ENCODE data around the gene ACSS2.
A peak's percentile ranks its signal among the peaks of the same experiment; 100 is the strongest.

Gene ACSS2, protein sequence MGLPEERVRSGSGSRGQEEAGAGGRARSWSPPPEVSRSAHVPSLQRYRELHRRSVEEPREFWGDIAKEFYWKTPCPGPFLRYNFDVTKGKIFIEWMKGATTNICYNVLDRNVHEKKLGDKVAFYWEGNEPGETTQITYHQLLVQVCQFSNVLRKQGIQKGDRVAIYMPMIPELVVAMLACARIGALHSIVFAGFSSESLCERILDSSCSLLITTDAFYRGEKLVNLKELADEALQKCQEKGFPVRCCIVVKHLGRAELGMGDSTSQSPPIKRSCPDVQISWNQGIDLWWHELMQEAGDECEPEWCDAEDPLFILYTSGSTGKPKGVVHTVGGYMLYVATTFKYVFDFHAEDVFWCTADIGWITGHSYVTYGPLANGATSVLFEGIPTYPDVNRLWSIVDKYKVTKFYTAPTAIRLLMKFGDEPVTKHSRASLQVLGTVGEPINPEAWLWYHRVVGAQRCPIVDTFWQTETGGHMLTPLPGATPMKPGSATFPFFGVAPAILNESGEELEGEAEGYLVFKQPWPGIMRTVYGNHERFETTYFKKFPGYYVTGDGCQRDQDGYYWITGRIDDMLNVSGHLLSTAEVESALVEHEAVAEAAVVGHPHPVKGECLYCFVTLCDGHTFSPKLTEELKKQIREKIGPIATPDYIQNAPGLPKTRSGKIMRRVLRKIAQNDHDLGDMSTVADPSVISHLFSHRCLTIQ

DNA sequence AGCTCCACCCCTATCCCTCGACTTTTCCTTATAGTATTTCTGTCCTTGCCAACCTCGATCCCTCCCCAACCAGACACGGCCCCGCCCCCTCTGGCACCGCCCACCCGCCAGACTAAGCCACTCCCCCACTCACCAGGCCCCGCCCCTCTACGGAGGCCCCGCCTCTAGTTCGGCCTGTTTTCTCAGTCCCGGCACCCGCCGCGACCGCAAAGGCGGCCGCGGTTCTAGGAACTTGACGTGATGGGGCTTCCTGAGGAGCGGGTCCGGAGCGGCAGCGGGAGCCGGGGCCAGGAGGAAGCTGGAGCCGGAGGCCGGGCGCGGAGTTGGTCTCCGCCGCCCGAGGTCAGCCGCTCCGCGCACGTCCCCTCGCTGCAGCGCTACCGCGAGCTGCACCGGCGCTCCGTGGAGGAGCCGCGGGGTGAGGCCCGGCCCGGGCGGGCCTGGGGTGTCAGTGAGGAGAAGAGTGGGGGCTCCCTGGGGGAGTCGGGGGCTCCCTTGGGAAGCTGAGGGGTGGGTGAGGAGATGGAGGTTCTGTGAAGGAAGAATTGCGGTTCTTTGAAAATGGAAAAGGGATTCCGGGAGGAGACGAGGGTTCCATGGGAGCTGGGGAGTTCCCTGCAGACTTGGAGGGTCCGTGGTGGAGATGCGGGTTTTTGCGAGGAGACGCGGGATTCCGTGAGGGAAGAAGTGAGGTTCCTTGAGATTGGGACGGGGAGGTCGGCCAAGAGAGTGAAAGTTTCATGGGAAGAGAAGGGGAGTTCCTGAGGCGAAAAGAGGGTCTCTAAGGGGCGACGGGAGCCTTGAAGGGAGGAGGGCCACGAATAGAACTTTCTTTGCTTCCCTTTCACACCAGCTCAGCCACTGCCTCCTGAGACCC is at the start of gene ACSS2:
Gene ACSS2 (plus strand): TSS at position 207 of the 877 bp plus-strand sequence. CDS start 34 bp downstream, at position 241.
- DNase-seq: no peak

DNA sequence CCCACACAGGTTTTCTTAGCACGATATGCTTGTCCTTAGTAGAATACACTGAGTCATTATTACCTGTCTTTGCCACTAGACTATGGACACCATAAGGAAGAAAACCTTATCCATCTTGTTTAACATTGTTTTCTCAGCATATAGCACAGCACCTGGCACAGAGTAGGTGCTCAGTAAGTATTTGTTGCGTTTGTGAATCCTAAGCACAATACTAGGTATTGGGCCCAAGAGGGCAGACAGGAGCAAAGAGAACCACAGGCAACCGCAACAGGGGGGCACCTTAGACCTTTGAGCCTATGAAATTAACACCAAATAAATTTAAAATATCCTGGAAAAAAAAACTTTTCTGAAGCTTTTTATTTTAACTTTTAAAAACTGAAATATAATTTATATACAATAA is 47.2 kb upstream of the ACSS2 start:
- DNase-seq: no peak

DNA sequence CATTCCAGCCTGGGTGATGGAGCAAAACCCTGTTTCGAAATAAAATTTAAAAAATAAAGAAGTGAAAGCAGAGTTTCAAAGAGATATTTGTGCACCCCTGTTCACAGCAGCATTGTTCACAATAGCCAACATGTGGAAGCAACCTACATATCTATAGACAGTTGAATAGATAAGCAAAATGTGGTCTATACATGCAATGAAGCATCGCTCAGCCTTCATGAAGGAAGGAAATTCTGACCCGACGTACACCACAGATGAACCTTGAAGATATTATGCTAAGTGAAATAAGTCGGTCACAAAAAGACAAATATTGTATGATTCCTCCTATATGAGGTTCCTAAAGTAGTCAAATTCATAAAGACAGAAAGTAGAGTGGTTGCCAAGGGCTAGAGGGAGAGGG is 44.5 kb upstream of the ACSS2 start:
- DNase-seq: no peak

DNA sequence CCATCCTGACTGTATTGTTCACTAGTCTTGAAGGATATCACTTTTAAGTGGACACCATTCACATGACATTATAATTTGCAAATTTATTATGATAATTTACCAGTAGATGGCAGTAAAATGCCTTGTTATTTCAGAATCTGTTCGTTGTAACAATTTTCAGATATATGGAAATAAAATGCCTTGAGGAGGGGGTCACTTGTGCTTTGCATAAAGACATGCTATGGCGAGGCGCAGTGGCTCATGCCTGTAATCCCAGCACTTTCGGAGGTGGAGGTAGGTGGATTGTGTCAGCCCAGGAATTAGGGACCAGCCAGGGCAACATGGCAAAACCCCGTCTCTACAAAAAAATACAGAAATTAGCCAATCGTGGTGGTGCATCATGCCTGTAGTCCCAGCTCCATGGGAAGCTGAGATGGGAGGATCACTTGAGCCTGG is 41.9 kb upstream of the ACSS2 start:
- DNase-seq: peak; percentile 0

DNA sequence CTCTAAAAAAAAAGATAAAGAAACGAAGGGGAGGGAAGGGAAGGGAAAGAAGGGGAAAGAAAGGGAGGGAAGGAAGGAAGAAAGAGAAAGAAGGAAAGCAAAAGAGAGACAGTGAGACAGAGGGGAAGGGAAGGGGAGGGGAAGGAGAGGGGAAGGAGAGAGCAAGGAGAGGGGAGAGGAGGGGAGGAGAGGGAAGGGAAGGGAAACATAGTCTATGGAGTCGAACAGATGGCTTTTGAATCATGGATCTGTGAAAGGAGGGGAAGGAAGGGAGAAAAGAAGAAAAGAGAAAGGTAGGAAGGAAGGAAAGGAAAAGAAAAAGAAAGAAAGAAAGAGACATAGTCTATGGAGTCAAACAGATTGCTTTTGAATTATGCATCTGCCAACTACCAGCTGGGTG is 34.3 kb upstream of the ACSS2 start:
- DNase-seq: no peak

DNA sequence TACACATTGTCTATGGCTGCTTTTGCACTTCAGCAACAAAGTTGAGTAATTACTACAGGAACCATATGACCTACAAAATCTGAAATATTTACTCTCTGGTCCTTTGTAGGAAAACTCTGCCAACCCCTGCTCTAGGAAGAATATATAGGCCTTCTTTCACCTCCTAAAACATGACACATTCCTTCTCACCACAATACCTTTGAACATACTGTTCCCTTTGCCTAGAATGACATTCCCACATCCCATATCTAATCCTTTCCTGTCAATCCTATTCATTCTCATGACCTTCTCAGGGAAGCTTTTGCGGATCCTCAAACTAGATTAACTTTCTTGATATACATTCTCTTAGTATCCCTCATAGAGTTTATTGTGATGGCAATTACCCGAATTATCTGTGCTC is 33.0 kb upstream of the ACSS2 start:
- no peak for DNase-seq

DNA sequence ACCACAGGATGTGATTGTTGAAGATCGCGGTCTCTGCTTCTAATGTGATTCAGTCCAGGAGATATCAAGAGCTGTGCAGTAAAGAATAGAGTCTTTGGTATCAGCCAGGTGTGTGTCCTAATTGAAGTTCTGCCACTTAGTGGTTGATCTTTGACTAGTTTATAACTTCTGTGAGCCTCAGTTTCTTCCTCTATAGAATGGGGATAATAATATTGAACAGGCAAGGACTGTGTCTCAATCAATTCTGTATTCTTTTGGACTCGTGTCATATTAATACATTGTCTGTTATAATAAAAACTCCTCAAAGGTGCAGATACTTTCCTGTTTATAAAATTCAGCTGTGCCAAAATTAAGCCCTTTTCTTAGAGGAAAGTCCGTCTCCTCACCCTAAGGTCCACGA is 27.8 kb upstream of the ACSS2 start:
- no peak for DNase-seq

DNA sequence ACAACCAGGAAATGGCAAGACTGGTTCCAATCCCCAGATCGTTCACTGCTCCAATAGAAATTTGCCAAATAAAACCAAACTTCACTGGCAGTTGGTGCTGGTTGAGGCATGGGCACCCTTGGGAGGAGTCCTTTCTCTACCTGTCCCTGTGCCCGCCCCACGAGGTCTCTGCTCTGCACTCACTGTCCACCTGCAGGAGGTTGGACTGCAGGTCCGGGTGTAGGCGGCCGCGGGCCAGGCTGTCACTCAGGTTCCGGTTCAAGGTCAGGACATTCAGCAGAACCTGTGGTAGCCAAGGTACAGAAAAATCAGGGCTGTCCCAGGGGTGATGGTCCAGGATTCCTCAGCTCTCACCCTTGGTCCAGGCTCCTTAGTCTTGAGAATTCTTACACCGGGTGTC is 26.6 kb upstream of the ACSS2 start:
- DNase-seq: no peak

DNA sequence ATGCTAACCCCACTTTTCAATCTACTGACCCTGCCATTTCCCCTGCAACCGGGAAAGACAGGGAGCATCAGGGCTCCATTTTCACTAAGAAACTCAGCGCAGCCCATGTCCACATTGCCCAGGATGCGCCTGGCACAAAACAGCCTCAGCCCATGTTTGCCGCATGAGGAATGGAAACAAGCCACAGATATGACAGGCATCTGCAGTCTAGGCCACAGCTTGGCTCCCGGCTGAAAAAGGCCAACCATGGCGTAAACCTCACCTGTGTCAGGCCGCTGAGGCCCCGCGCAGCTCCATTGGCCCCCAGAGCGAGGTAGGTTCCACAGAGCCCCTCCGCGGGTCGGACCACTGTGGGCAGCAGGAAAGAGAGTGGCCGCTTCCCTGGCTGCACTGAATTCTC is 25.4 kb upstream of the ACSS2 start:
- DNase-seq: no peak

DNA sequence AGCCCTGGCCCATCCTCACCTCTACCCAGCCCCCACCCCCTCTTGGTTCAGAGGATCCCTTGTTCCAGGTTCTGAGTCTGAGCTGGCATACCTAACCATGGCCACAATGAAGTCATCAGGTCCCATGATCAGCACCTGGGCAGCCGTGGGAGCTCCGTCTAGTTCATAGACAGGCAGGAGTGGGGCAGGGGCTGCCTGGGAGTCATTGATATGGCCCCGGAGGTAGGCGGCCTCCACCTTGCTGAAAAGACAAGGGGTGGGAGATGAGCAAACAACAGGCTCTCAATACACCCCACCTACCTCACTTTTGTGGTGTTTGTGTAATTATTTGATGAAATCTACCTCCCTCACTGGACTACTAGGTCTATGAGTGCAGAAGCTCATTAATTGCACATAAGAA is 24.1 kb upstream of the ACSS2 start:
- DNase-seq: no peak

DNA sequence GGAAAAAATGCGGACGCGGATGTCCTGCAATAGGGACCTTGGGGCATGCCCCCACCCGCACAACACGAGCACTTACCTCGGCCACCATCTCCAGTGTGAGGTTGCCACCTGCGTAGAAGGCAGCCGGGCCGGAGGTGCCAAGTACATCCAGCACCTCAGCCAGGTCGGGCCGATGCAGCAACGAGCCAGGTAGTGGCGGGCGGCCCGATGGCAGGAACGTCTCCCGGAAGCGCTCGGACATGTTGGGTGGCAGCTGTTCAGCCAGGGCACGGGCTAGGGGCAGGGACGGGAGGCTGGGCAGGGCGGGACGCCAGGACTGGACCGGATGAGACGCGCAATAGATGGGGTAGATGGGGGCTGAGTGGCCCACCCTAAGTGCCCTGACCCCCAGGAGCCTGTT is 17.0 kb upstream of the ACSS2 start:
- no peak for DNase-seq

DNA sequence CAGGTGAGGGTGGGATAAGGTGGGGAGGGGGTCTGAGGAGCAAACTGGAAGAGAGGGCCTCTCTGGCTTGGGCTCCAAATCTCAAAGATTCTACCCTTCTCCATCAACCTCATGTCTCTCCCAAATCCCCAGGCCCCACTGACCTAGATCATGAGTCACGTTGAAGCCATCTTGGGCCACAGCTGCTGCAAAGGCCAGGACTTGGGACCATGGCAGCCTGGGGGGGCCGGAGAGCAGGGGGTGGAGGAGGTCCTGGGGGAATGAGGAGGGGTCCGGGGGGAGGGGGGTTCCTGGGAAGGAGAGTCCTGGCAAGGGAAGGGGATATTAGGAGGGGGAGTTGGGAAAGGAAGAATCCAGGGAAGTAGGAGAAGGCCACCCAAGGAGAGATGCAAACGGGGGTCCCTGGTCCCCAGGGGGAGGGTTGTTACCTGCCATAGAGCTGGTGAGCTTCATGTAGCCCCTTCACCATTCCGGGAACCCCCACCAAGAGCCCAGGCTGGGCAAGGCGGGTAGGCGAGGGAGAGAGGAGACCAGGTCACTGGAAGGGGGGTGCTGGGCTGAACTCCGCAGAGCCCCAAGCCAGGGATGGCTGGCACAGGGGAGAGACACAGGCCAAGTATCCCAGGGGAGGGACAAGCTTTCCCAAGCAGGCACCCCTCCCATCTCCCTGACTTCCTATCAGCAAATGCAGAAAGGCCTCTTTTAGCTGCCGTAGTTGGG is 16.4 kb upstream of the ACSS2 start:
- no peak for DNase-seq

DNA sequence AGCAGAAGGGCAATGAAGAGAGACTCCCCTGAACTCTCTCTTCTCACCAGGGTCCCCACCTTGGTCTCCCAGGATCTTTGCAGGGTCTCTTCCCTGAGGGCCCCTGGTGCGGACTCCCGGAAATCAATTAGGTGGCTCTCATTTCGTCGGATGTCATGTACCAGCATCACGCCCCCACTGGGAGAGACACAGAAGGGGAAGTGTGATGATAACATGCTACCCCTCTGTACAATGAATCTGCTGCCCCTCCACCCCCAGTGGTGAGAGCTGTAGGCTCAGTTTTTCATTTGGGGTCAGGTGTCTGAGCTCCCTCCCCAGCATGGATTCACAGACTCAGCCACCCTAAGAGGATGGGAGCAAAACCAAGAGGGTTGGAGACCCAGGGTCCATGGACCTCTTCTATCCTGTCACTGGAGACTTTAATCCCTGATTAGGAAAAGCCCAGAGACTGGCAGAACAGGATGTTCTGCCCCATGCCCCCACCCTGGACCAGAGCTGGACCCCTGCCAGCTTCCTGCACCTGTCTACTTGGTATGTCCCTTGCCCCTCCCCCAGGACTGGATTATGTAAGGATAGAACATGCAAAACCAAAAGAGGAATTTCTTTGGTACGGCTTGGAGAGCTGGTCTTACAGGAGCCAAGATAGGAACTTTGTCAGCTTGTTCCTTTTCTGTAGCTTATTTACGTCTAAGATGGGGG is 14.9 kb upstream of the ACSS2 start:
- no peak for DNase-seq

DNA sequence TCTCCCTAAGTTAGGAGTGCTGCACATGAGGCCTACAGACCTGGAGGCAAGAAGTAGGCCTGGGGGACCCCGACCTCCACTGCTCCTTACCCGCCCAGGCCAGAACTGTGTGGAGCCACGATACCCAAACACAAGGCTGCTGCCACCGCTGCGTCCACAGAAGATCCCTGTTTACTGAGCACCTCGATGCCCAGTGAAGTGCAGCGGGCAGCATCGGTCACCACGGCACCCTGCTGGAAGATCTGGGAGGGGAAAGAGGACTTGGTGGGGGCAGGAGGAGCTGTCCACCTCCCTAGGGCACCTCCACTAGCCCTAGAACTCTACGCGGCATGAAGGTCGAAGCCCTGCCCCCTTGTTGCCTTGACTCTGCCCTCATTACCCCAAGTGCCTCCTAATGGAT is 13.7 kb upstream of the ACSS2 start:
- DNase-seq: no peak

DNA sequence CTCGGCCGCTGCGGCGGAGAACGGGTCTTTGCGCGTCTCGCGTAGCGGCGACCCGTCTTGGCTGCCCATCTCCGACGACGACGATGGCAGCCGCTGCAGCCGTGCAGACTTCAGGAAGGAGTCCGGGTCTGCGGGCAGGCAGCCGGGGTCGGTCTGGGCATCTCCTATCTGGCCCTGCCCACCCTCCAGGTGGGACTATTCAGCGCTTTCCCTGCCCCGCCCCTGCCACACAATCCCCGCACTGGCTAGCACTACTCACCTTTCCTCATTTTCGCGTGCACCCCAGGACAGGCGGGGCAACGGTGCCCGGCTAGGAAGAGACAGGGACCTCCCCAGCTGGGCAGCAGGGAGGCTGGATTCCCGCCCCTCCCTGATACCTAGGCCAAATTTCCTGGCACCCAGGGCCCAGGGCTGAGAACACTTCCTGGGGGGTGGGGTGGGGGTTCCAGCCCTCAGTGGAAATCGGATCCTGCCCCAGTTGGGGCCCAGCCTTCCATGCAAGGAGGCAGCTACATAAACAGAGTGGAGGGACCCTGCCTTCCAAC is 12.9 kb upstream of the ACSS2 start:
- DNase-seq: no peak

DNA sequence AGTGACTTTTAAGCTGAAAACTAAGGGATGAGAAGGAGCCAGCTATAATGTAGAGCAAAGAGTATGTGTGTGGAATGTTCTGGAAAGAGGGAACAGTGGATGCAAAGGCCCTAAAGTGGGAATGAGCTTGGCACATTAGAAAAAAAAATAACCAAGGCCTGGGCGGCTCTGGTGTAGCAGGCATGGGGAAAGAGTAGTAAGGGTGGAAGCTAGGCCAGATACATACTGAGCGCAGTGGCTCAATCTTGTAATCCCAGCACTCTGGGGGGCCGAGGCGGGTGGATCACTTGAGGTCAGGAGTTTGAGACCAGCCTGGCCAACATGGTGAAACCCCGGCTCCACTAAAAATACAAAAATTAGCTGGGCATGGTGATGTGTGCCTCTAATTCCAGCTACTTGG is 12.2 kb upstream of the ACSS2 start:
- DNase-seq: no peak

DNA sequence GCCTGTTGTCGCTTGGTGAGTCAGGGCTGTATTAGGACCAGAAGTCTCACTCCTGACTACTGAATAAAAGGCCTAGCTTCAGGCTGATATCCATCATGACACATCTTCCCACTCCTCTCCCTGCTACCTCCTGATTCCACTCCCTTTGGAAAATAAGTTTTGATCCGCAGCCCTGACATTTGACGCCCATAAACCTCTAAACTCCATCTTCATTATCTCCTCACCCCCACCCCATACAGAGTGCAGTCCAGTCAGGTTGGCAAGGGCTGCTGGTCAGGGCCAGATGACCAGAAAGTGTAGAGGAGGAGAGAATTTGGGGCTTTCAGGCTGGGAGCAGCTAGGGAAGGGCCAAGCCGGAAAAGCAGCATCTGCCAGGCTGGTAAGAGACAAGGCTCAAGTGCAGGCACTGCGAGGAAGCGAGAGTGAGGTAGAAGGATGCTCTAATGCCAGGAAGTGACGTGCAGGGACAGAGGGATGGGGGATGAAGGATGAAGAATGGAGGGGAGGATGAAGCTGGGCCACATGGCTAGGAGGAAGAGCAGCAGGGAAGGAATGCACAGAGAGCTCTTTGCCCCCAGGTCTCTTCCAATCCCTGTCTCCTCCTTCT is 5.0 kb upstream of the ACSS2 start:
- no peak for DNase-seq

DNA sequence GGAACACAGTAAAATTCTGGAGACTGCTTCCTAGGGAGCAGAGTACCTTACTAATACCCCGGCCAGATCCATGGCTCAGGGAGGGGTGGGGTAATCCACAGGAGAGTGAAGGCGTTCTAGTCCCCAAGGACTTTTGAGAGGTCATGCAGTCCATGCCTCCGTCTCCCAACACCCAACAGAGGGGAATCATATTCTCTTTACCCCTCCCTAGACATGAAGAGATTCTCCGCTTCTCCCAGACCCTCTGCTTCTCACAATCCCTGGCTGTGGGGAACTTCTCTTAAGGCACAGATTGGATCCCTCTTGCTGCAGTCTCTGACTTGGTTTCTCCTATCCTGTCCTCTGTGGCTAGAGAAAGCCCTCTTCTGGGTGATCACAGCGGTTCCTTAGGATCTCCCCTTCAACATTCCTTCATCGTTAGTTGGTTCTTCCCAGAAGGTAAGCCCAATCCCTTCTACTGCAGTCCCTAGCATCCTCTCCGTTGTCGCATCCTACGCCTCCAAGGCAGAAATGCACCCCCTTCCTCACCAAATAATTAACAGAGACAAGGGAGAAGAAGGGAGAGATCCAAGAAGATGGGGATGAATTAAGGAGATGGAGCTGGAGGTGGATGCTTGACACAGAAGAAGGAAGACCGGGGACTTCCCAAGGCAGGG is 4.3 kb upstream of the ACSS2 start:
- no peak for DNase-seq

DNA sequence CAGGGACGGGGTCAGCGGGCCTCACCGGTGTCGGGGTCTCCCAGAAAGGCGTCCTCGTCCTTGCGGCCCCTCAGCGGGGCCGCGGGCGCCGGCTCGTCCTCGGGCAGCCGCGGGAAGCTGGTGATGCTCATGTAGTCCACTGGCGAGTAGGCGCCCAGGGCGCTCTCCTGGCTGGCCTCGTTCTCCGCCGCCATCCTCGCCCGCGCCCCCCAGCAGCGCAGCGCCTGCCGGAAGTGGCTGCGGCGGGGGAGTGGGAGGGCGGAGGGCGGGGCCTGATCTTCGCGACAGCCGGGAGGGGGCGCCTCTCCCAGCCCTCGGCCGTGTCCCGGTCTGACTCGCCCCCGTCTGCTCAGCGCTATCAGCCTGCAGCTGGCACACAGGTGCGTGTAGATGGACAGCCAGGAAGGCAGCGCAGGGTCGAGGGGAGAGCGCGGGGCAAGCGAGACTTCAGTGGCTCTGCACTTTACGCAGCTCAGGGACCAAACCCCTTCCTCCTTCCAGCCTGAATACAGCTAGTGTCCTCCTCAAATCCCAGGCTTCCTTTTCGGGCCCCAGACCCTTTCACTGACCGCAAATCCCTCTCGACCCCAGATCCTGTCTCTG is 3.7 kb upstream of the ACSS2 start, which contains the start of gene GGT7:
Gene GGT7 (minus strand): TSS at position 235 of the 603 bp plus-strand sequence. CDS start 41 bp downstream, at position 194.
- DNase-seq: peak; percentile 52

DNA sequence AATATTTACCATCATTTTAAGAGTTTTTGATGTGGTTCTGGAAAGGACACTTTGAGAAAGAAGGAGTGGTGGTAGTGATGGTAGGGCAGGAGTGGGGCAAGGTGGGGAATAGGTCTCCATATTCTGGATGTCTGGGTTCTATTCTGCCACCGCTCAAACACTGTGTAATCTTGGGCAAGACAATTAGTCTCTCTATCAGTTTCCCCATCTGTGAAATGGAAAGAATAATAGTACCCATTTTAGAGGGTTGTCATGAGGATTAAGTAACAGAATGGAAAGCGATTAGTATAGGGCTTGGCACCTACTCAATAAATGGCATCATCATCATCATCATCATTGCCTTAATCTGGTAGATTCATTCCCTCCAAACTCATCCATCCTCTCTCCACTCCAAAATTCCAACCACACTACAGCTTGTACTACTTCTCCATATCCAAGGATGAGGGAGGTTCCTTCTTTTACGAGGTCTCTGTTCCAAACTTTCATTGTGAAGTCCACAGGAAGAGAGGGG is 2.8 kb upstream of the ACSS2 start:
- DNase-seq: no peak
